RWPE2 (cell line): ENCODE results near the gene NKX2-2.

Source experiments
- ATAC-seq: fragments of 200-7000 bp; cut with Tn5 transposase; 3 replicates; pipeline ENCODE4 v1.9.1; 2021; ENCODE audit warnings: low read depth
- DNase-seq: peaks from one replicate; pipeline ENCODE4 v3.0.0-alpha.2; 2020; ENCODE audit warnings: low spot score
- H3K27ac ChIP-seq: fragments of 450-650 bp; 2 replicates; pipeline ENCODE4 v1.5.1; 2017; ENCODE audit warnings: mild to moderate bottlenecking; ENCODE audit not compliant: poor library complexity, severe bottlenecking
- H3K27me3 ChIP-seq: fragments of 250-450 bp; sonication (Bioruptor Pico); 2 replicates; pipeline ENCODE4 v1.5.1; 2021; ENCODE audit warnings: mild to moderate bottlenecking, moderate library complexity; ENCODE audit not compliant: insufficient read depth, poor library complexity, severe bottlenecking
- H3K36me3 ChIP-seq: fragments of 250-450 bp; sonication (Bioruptor Pico); 2 replicates; pipeline ENCODE4 v1.5.1; 2020; ENCODE audit warnings: low read depth, mild to moderate bottlenecking, moderate library complexity
- H3K4me1 ChIP-seq: fragments of 250-450 bp; sonication (Bioruptor Pico); 2 replicates; pipeline ENCODE4 v1.5.1; 2021; ENCODE audit warnings: mild to moderate bottlenecking, moderate library complexity; ENCODE audit not compliant: insufficient read depth, poor library complexity, severe bottlenecking
- H3K4me3 ChIP-seq: fragments of 250-450 bp; sonication (Bioruptor Pico); 2 replicates; pipeline ENCODE4 v1.5.1; 2021; ENCODE audit warnings: mild to moderate bottlenecking, moderate library complexity; ENCODE audit not compliant: severe bottlenecking
- H3K9me3 ChIP-seq: fragments of 250-450 bp; sonication (Bioruptor Pico); 2 replicates; pipeline ENCODE4 v1.5.1; 2021; ENCODE audit warnings: mild to moderate bottlenecking, moderate library complexity; ENCODE audit not compliant: severe bottlenecking
- TF ChIP-seq, protein P1 (sequence below): fragments of 450-650 bp; IDR thresholded peaks from one replicate; pipeline ENCODE4 v1.5.1; 2017; ENCODE audit warnings: mild to moderate bottlenecking, moderate library complexity; ENCODE audit not compliant: poor library complexity, severe bottlenecking

Gene NKX2-2

DNA sequence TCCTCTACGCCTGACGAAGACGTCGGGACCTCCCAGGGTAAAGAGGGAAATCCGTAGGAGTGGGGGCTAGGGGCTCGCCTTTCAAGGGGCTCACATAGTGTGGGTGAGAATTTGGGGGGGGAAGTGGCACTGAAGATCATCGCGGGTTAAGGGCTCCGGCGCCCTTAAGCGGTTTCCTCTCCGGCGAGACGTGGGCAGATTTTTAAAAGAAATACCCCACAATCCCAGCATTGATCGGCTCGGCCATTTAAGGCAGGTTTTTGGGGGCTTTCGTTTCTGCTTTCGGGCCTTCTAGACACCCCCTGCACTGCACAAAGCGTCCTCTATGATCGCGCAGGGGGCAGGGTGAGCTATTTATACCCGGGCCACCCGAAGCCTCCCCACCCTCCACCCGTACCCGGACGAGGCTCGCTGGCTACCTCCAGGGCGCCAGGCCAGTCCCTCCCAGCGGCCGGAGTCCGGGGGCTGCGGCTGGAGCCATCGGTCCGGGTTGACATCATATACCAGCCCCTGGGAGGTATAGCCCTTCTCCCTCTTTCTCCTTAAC lies 1.2 kb downstream of the NKX2-2 start:
- DNase-seq (no peak), ATAC-seq (0 out of 3 replicates have a peak, but pooled peaks have one; percentile 18)
- Histone ChIP-seq H3K27ac (no peak overlapping the region), H3K4me1 (no peaks in the 10 kb centered on the region), H3K4me3 (no peak overlapping the region), H3K36me3 (no peaks in the 10 kb centered on the region), H3K27me3 (peaks cover 93% of the 10 kb centered on the region), H3K9me3 (no peaks in the 10 kb centered on the region)
- TF ChIP-seq, protein P1, sequence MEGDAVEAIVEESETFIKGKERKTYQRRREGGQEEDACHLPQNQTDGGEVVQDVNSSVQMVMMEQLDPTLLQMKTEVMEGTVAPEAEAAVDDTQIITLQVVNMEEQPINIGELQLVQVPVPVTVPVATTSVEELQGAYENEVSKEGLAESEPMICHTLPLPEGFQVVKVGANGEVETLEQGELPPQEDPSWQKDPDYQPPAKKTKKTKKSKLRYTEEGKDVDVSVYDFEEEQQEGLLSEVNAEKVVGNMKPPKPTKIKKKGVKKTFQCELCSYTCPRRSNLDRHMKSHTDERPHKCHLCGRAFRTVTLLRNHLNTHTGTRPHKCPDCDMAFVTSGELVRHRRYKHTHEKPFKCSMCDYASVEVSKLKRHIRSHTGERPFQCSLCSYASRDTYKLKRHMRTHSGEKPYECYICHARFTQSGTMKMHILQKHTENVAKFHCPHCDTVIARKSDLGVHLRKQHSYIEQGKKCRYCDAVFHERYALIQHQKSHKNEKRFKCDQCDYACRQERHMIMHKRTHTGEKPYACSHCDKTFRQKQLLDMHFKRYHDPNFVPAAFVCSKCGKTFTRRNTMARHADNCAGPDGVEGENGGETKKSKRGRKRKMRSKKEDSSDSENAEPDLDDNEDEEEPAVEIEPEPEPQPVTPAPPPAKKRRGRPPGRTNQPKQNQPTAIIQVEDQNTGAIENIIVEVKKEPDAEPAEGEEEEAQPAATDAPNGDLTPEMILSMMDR: no peak

GRCh38 chr20:21511850-21512633 lies 1.8 kb downstream of the NKX2-2 start:
- Histone ChIP-seq H3K36me3 (no peaks in the 10 kb centered on the region), H3K27me3 (peaks cover 93% of the 10 kb centered on the region)

GRCh38 chr20:21511485-21511849 lies 2.4 kb downstream of the NKX2-2 start:
- no peak overlapping the region for H3K27ac ChIP-seq
- DNase-seq (no peak), ATAC-seq (no peak)
- no peak overlapping the region for H3K4me3 ChIP-seq
- TF ChIP-seq, protein P1: no peak
- H3K4me1 ChIP-seq: no peaks in the 10 kb centered on the region
- no peaks in the 10 kb centered on the region for H3K9me3 ChIP-seq
- no peaks in the 10 kb centered on the region for H3K36me3 ChIP-seq
- peaks cover 93% of the 10 kb centered on the region for H3K27me3 ChIP-seq

More at GRCh38 chr20:21511850-21512633, 1.8 kb downstream of the NKX2-2 start:
- Histone ChIP-seq H3K27ac (no peak overlapping the region), H3K4me1 (no peaks in the 10 kb centered on the region), H3K4me3 (no peak overlapping the region), H3K9me3 (no peaks in the 10 kb centered on the region)
- no peak for DNase-seq
- ATAC-seq: 0 out of 3 replicates have a peak, but pooled peaks have one; percentile 26
- TF ChIP-seq, protein P1: no peak

GRCh38 chr20:21510414-21511384 lies 3.2 kb downstream of the NKX2-2 start:
- no peak overlapping the region for H3K27ac ChIP-seq
- no peaks in the 10 kb centered on the region for H3K4me1 ChIP-seq
- ATAC-seq (no peak), DNase-seq (no peak)
- TF ChIP-seq, protein P1: no peak
- H3K9me3 ChIP-seq: no peaks in the 10 kb centered on the region
- no peaks in the 10 kb centered on the region for H3K36me3 ChIP-seq
- peak overlapping the region; percentile 14 for H3K4me3 ChIP-seq
- peaks cover 93% of the 10 kb centered on the region for H3K27me3 ChIP-seq
